Trophoblast cell (in vitro differentiated cells and primary cell): ENCODE measurements around the gene RCAN2.

Experiments
- DNase-seq, 2 donors: peaks; one replicate each; pipeline ENCODE4 v3.0.0-alpha.2; 2016
- H2AFZ ChIP-seq: 2 replicates; pipeline ENCODE4 v1.6.1; 2013; ENCODE audit warnings: low read length, moderate library complexity, mild to moderate bottlenecking; ENCODE audit not compliant: insufficient read depth, poor library complexity
- H2AK5ac ChIP-seq: 2 replicates; pipeline ENCODE4 v1.6.1; 2013; ENCODE audit warnings: mild to moderate bottlenecking, low read length
- H2BK120ac ChIP-seq: 2 replicates; pipeline ENCODE4 v1.6.1; 2013; ENCODE audit warnings: low read length, mild to moderate bottlenecking, moderate library complexity; ENCODE audit not compliant: insufficient read depth, poor library complexity
- H2BK12ac ChIP-seq: 2 replicates; pipeline ENCODE4 v1.6.1; 2013; ENCODE audit warnings: mild to moderate bottlenecking, low read length, moderate library complexity
- H2BK5ac ChIP-seq: 2 replicates; pipeline ENCODE4 v1.6.1; 2013; ENCODE audit warnings: low read length, low read depth, moderate library complexity, mild to moderate bottlenecking; ENCODE audit not compliant: poor library complexity
- H3K14ac ChIP-seq: 2 replicates; pipeline ENCODE4 v1.6.1; 2013; ENCODE audit warnings: mild to moderate bottlenecking, low read length
- H3K18ac ChIP-seq: 2 replicates; pipeline ENCODE4 v1.6.1; 2013; ENCODE audit warnings: mild to moderate bottlenecking, low read length
- H3K23ac ChIP-seq: 2 replicates; pipeline ENCODE4 v1.6.1; 2013; ENCODE audit warnings: low read length
- H3K27ac ChIP-seq: 2 replicates; pipeline ENCODE4 v1.5.1; 2013; ENCODE audit warnings: low read depth, mild to moderate bottlenecking, inconsistent platforms, low read length, moderate library complexity
- H3K27me3 ChIP-seq: 2 replicates; pipeline ENCODE4 v1.6.1; 2013; ENCODE audit warnings: inconsistent platforms, mild to moderate bottlenecking, low read length, moderate library complexity; ENCODE audit not compliant: insufficient read depth
- H3K36me3 ChIP-seq, 2 experiments: 1 replicate in 1 of 2; 2 replicates in 1 of 2; pipeline ENCODE4 v1.6.1; 2013; ENCODE audit warnings: low read length in 2 of 2, mild to moderate bottlenecking in 2 of 2, moderate library complexity in 1 of 2; ENCODE audit not compliant: insufficient read depth in 2 of 2, control insufficient read depth in 1 of 2
- H3K4ac ChIP-seq: 2 replicates; pipeline ENCODE4 v1.6.1; 2013; ENCODE audit warnings: low read depth, mild to moderate bottlenecking, low read length, moderate library complexity
- H3K4me1 ChIP-seq, 2 experiments: 1 replicate in 1 of 2; 2 replicates in 1 of 2; pipeline ENCODE4 v1.6.1; 2013; ENCODE audit warnings: low read length in 2 of 2, mild to moderate bottlenecking in 2 of 2, moderate library complexity in 1 of 2; ENCODE audit not compliant: insufficient read depth in 2 of 2, control insufficient read depth in 1 of 2
- H3K4me2 ChIP-seq: 2 replicates; pipeline ENCODE4 v1.6.1; 2013; ENCODE audit warnings: inconsistent platforms, mild to moderate bottlenecking, low read length, moderate library complexity
- H3K4me3 ChIP-seq: 2 replicates; pipeline ENCODE4 v1.5.1; 2013; ENCODE audit warnings: mild to moderate bottlenecking, low read depth, low read length, inconsistent platforms
- H3K79me1 ChIP-seq: one replicate; pipeline ENCODE4 v1.6.1; 2013; ENCODE audit warnings: low read length
- H3K79me2 ChIP-seq: 2 replicates; pipeline ENCODE4 v1.6.1; 2013; ENCODE audit warnings: low read length, mild to moderate bottlenecking; ENCODE audit not compliant: control insufficient read depth, insufficient read depth, poor library complexity
- H3K9ac ChIP-seq: 2 replicates; pipeline ENCODE4 v1.6.1; 2013; ENCODE audit warnings: mild to moderate bottlenecking, low read length
- H3K9me3 ChIP-seq: 2 replicates; pipeline ENCODE4 v1.6.1; 2013; ENCODE audit warnings: low read depth, mild to moderate bottlenecking, control low read depth, inconsistent platforms, low read length; ENCODE audit not compliant: insufficient read depth
- H4K12ac ChIP-seq: 2 replicates; pipeline ENCODE4 v1.6.1; 2013; ENCODE audit warnings: low read depth, mild to moderate bottlenecking, low read length, moderate library complexity
- H4K8ac ChIP-seq: 2 replicates; pipeline ENCODE4 v1.6.1; 2013; ENCODE audit warnings: low read depth, mild to moderate bottlenecking, low read length, moderate library complexity
- H4K91ac ChIP-seq: one replicate; pipeline ENCODE4 v1.6.1; 2013; ENCODE audit warnings: low read depth, mild to moderate bottlenecking, low read length, moderate library complexity
- WGBS: extraction: QIAGEN DNeasy Blood & Tissue Kit; methylation state at CpG from one replicate; pipeline ENCODE4 v1.1.7; 2013; ENCODE audit warnings: missing lambda C conversion rate; ENCODE audit not compliant: insufficient read length, insufficient coverage; ENCODE audit errors: extremely low coverage; 5-methylcytosine and 5-hydroxymethylcytosine counted together

RCAN2 gene

GRCh38 chr6:46357591-46357990 is 133.7 kb downstream of the RCAN2 start:
- Histone ChIP-seq H3K79me2 (no peaks in the 10 kb centered on the region), H2BK120ac (no peak overlapping the region)

GRCh38 chr6:46356543-46356942 is 134.7 kb downstream of the RCAN2 start:
- H3K79me1 ChIP-seq, result no peaks in the 10 kb centered on the region
- H2BK120ac ChIP-seq, result no peak overlapping the region
- H4K12ac ChIP-seq, result no peak overlapping the region
- H3K4ac ChIP-seq, result no peak overlapping the region
- no peak overlapping the region for H3K14ac ChIP-seq
- no peak overlapping the region for H3K9ac ChIP-seq
- H3K27ac ChIP-seq, result no peak overlapping the region
- H3K18ac ChIP-seq, result no peak overlapping the region
- no peak overlapping the region for H2AFZ ChIP-seq
- no peaks in the 10 kb centered on the region for H3K4me1 ChIP-seq
- H3K9me3 ChIP-seq, result no peaks in the 10 kb centered on the region
- H2BK12ac ChIP-seq, result no peak overlapping the region
- H4K8ac ChIP-seq, result no peak overlapping the region
- H3K79me2 ChIP-seq, result no peaks in the 10 kb centered on the region
- no peak overlapping the region for H3K23ac ChIP-seq
- WGBS, result no CpG with 5 or more reads among the region's 5 CpGs
- H3K4me2 ChIP-seq, result no peak overlapping the region
- no peaks in the 10 kb centered on the region for H3K36me3 ChIP-seq
- H2AK5ac ChIP-seq, result no peak overlapping the region
- DNase-seq, result no peak
- H2BK5ac ChIP-seq, result no peak overlapping the region
- H3K4me3 ChIP-seq, result no peak overlapping the region
- no peaks in the 10 kb centered on the region for H3K27me3 ChIP-seq
- no peak overlapping the region for H4K91ac ChIP-seq

More at GRCh38 chr6:46357591-46357990, 133.7 kb downstream of the RCAN2 start:
- Histone ChIP-seq H3K27ac (no peak overlapping the region), H3K9me3 (no peaks in the 10 kb centered on the region), H3K4ac (no peak overlapping the region), H3K9ac (no peak overlapping the region), H3K4me1 (no peaks in the 10 kb centered on the region), H4K12ac (no peak overlapping the region), H4K91ac (no peak overlapping the region), H2AFZ (no peak overlapping the region), H2BK12ac (no peak overlapping the region), H3K23ac (no peak overlapping the region), H3K18ac (no peak overlapping the region), H3K79me1 (no peaks in the 10 kb centered on the region), H4K8ac (no peak overlapping the region), H3K27me3 (no peaks in the 10 kb centered on the region), H2AK5ac (no peak overlapping the region), H2BK5ac (no peak overlapping the region), H3K4me2 (no peak overlapping the region), H3K4me3 (no peak overlapping the region), H3K36me3 (no peaks in the 10 kb centered on the region), H3K14ac (no peak overlapping the region)
- WGBS, result no CpG with 5 or more reads among the region's 2 CpGs
- DNase-seq, result no peak

GRCh38 chr6:46353528-46353927 is 137.7 kb downstream of the RCAN2 start:
- no CpG with 5 or more reads among the region's 3 CpGs for WGBS
- H4K12ac ChIP-seq, result no peak overlapping the region
- H3K18ac ChIP-seq, result no peak overlapping the region
- no peak overlapping the region for H3K14ac ChIP-seq
- H3K4me1 ChIP-seq, result no peaks in the 10 kb centered on the region
- H2AFZ ChIP-seq, result no peak overlapping the region
- no peak overlapping the region for H3K4me3 ChIP-seq
- no peak overlapping the region for H3K27ac ChIP-seq
- no peak overlapping the region for H3K9ac ChIP-seq
- H4K91ac ChIP-seq, result no peak overlapping the region
- no peak overlapping the region for H3K23ac ChIP-seq
- DNase-seq, result no peak
- H3K27me3 ChIP-seq, result no peaks in the 10 kb centered on the region
- no peak overlapping the region for H2BK12ac ChIP-seq
- H3K4me2 ChIP-seq, result no peak overlapping the region
- no peaks in the 10 kb centered on the region for H3K36me3 ChIP-seq
- no peak overlapping the region for H2AK5ac ChIP-seq
- no peak overlapping the region for H4K8ac ChIP-seq
- no peaks in the 10 kb centered on the region for H3K79me1 ChIP-seq
- no peak overlapping the region for H3K4ac ChIP-seq
- no peaks in the 10 kb centered on the region for H3K9me3 ChIP-seq
- no peaks in the 10 kb centered on the region for H3K79me2 ChIP-seq
- H2BK120ac ChIP-seq, result no peak overlapping the region
- H2BK5ac ChIP-seq, result no peak overlapping the region

GRCh38 chr6:46352541-46353268 is 138.5 kb downstream of the RCAN2 start:
- Histone ChIP-seq H3K79me2 (no peaks in the 10 kb centered on the region), H3K4me1 (no peaks in the 10 kb centered on the region), H3K79me1 (no peaks in the 10 kb centered on the region), H3K27me3 (no peaks in the 10 kb centered on the region), H2AFZ (no peak overlapping the region), H3K4me3 (no peak overlapping the region), H2BK12ac (no peak overlapping the region), H3K36me3 (no peaks in the 10 kb centered on the region), H2AK5ac (no peak overlapping the region), H3K9me3 (no peaks in the 10 kb centered on the region), H3K9ac (peak overlapping the region; percentile 57), H3K27ac (no peak overlapping the region), H3K14ac (no peak overlapping the region), H3K4me2 (no peak overlapping the region), H2BK120ac (no peak overlapping the region), H4K8ac (no peak overlapping the region), H3K18ac (no peak overlapping the region), H3K4ac (no peak overlapping the region), H3K23ac (no peak overlapping the region), H4K12ac (no peak overlapping the region), H4K91ac (no peak overlapping the region), H2BK5ac (no peak overlapping the region)
- no CpG with 5 or more reads among the region's 2 CpGs for WGBS
- no peak for DNase-seq
